Measurements from ENCODE around the gene FBXO46.
A peak's percentile ranks its signal among the peaks of the same experiment; 100 is the strongest.
"Not testable (repeated sequence)": the region's sequence is repeated elsewhere in the genome, so short reads cannot be mapped to it uniquely, and the experiment has no call there.

Gene FBXO46

DNA sequence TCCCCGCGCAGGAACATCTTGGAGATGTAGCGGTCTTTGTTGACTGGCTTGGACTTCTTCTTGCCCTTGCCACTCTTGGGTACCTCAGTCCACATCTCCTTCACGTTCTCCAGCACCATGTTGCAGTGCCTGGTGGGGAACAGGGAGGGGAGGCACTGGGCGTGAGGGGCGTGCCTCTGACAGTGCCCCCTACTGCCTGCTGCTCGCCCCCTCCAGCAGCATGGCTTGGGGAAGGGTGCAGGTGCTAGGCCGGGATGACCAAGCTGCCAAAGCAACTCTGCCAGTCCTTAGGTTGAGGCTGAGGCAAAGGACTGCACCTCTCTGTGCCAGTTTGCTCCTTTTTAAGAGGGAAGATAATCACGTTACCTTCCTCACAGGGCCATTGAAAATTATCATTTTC, 43.1 kb downstream of the FBXO46 start:
- Histone ChIP-seq H3K4me3 (no peak overlapping the region), H3K9me3 (replicated peaks in 1 of 11) (no peaks in the 10 kb centered on the region), H3K27ac (no peak overlapping the region), H3K4me2 (no peak overlapping the region), H3K9ac (no peak overlapping the region), H3K27me3 (no peaks in the 10 kb centered on the region), H4K20me1 (peaks cover 0 to 85% (median 65%) of the 10 kb centered on the region in 11 experiments; a peak in 17 of 22 replicates), H3K36me3 (peaks cover 53 to 77% (median 68%) of the 10 kb centered on the region in 11 experiments), H3K4me1 (peaks cover 10 to 12% (median 11%) of the 10 kb centered on the region in 10 experiments)
- TF ChIP-seq Cebpa-rat (IDR thresholded peaks at IDR 0.05), result no peak

DNA sequence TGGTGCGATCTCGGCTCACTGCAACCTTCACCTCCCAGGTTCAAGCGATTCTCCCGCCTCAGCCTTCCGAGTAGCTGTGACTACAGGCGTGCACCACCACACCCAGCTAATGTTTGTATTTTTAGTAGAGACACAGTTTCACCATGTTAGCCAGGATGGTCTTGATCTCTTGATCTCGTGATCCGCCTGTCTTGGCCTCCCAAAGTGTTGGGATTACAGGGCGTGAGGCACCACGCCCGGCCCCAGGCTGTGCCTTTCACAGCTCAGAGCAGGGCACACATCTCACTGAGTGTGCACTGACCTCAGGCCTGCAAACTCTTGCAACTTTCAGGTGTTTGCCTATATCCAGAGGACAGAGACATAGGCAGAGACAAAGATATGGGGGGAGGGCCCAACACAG, 45.7 kb downstream of the FBXO46 start:
- Histone ChIP-seq H3K4me1 (peaks cover 5 to 15% (median 13%) of the 10 kb centered on the region in 10 experiments), H3K36me3 (peaks cover 53 to 75% (median 68%) of the 10 kb centered on the region in 11 experiments), H4K20me1 (peaks cover 0 to 83% (median 68%) of the 10 kb centered on the region in 11 experiments; a peak in 17 of 22 replicates)
- not testable (repeated sequence) for H3K27me3 ChIP-seq; H3K4me3 ChIP-seq; H3K27ac ChIP-seq; H3K4me2 ChIP-seq; H3K9me3 ChIP-seq (replicated peaks in 1 of 11); H3K9ac ChIP-seq

DNA sequence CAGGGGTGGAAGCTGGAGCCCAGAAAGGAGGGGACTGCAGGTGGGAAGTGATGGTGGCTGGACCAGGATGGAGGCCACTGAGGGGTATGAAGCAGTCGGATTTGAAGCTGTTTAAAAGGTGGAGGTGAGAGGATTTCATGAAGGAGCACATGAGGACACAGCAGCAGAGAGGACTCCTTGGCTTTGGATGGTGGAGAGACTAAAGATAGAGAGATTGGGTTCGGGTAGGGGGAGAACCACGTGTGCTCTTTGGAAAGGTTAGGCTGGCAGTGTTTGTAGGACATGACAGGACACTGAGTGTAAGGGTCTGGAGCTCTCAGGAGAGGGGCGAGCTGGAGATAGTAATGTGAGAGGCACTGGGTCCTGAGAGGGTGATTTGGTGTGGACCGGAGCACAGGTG, 47.8 kb downstream of the FBXO46 start:
- TF ChIP-seq Cebpa-rat (IDR thresholded peaks at IDR 0.05), result no peak
- Histone ChIP-seq H3K36me3 (peaks cover 39 to 55% (median 49%) of the 10 kb centered on the region in 11 experiments), H4K20me1 (peaks cover 0 to 68% (median 58%) of the 10 kb centered on the region in 11 experiments; a peak in 17 of 22 replicates), H3K4me2 (no peak overlapping the region), H3K4me1 (peaks cover 9 to 17% (median 14%) of the 10 kb centered on the region in 10 experiments), H3K9me3 (replicated peaks in 1 of 11) (no peaks in the 10 kb centered on the region), H3K9ac (no peak overlapping the region), H3K4me3 (no peak overlapping the region), H3K27me3 (peaks cover 13 to 24% (median 20%) of the 10 kb centered on the region in 11 experiments), H3K27ac (no peak overlapping the region)

DNA sequence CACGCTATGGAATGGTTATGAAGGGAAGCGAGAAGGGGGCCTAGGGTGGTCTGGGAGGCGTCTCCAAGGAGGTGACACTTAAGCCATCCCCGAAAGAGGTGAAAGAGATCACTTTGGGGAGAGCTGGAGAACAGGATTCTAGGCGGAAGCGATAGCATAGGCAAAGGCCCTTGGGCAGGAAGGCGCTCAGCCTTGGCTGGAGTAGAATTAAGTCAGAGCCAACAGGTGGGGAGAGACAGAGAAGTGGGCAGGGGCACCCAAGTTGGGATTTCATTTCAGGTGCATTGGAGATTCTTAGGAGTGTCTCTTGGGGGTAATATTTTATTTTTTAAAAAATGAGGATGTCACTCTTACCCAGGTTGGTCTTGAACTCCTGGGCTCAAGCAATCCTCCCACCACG, 48.6 kb downstream of the FBXO46 start:
- Histone ChIP-seq H3K36me3 (peaks cover 31 to 47% (median 41%) of the 10 kb centered on the region in 11 experiments), H3K4me3 (no peak overlapping the region), H4K20me1 (peaks cover 0 to 62% (median 50%) of the 10 kb centered on the region in 11 experiments; a peak in 16 of 22 replicates), H3K4me2 (peak overlapping the region; percentile 69 to 93 (median 85)), H3K9me3 (replicated peaks in 1 of 11) (no peaks in the 10 kb centered on the region), H3K4me1 (peaks cover 12 to 22% (median 15%) of the 10 kb centered on the region in 10 experiments), H3K9ac (peak overlapping the region in 2 of 11 experiments; percentile 54 to 70; a peak in 2 of 22 replicates), H3K27me3 (peaks cover 20 to 32% (median 28%) of the 10 kb centered on the region in 11 experiments), H3K27ac (0 out of 22 replicates have a peak overlapping the region, but pooled peaks of 1 of the 11 experiments have one; percentile 21)
- no peak for TF ChIP-seq Cebpa-rat (IDR thresholded peaks at IDR 0.05)

DNA sequence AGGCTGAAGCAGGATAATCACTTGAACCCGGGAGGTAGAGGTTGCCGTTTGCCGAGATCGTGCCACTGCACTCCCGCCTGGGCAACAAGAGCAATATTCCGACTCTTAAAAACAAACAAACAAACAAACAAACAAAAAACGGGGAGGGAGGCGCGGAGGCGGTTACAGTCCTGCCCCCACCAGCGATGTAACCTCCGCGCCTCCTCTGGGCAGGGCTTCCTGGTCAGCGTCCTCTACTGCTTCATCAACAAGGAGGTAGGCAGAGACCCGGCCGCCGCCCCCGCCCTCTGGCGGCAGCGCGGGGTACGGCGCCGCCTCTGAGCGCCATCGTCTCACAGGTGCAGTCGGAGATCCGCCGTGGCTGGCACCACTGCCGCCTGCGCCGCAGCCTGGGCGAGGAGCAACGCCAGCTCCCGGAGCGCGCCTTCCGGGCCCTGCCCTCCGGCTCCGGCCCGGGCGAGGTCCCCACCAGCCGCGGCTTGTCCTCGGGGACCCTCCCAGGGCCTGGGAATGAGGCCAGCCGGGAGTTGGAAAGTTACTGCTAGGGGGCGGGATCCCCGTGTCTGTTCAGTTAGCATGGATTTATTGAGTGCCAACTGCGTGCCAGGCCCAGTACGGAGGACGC, 49.2 kb downstream of the FBXO46 start:
- Histone ChIP-seq H4K20me1 (peaks cover 0 to 56% (median 44%) of the 10 kb centered on the region in 11 experiments; a peak in 16 of 22 replicates), H3K27ac (peak overlapping the region in 4 of 11 experiments; percentile 21 to 39 (median 28); a peak in 3 of 22 replicates), H3K36me3 (peaks cover 25 to 41% (median 35%) of the 10 kb centered on the region in 11 experiments), H3K4me2 (peak overlapping the region; percentile 69 to 93 (median 85)), H3K4me1 (peaks cover 12 to 26% (median 18%) of the 10 kb centered on the region in 10 experiments), H3K27me3 (peaks cover 27 to 38% (median 34%) of the 10 kb centered on the region in 11 experiments), H3K9me3 (replicated peaks in 1 of 11) (no peaks in the 10 kb centered on the region), H3K9ac (peak overlapping the region; percentile 4 to 70 (median 54); a peak in 18 of 22 replicates), H3K4me3 (peak overlapping the region; percentile 10 to 64 (median 46); a peak in 17 of 20 replicates)
- TF ChIP-seq Cebpa-rat (IDR thresholded peaks at IDR 0.05), result no peak

DNA sequence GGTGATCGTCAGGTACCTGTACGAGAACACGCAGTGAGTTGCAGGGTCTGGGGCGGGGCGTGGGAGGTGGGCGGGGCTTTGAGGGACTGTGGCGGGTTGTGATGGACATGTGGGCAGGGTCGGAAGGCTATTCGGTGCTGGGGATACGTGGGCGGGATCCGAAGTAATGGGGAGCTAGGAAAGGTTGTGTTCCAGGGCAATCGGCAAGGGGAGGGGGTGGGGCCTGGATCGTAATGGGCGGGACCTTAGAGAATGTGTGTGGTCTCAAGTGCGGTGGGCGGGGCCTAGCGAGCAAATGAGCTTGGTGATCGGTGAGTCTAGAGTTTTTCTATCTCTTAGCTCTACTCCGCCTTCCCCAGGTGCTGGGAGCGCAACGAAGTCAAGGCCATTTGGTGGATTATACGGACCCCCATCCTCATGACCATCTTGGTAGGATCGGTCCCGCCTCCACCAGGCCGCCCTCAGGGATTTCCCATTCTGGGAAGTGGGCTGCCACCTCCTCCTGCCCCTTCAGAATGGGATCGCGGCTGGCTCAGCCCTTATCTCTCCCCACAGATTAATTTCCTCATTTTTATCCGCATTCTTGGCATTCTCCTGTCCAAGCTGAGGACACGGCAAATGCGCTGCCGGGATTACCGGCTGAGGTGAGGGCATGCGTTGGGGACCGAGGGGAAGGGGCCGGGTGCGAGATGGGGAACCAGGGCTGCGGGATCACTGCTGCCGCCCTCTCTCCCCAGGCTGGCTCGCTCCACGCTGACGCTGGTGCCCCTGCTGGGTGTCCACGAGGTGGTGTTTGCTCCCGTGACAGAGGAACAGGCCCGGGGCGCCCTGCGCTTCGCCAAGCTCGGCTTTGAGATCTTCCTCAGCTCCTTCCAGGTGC, 53.1 kb downstream of the FBXO46 start:
- Histone ChIP-seq H3K9ac (no peak overlapping the region), H3K4me3 (no peak overlapping the region), H4K20me1 (peaks cover 0 to 25% (median 10%) of the 10 kb centered on the region in 11 experiments; a peak in 10 of 22 replicates), H3K27me3 (peaks cover 52 to 74% (median 68%) of the 10 kb centered on the region in 11 experiments), H3K4me2 (peak overlapping the region in 6 of 11 experiments; percentile 12 to 48 (median 26); a peak in 10 of 22 replicates), H3K4me1 (peaks cover 12 to 28% (median 18%) of the 10 kb centered on the region in 10 experiments), H3K9me3 (replicated peaks in 1 of 11) (no peaks in the 10 kb centered on the region), H3K36me3 (peaks cover 0 to 2% (median 0%) of the 10 kb centered on the region in 11 experiments; a peak in 2 of 22 replicates), H3K27ac (no peak overlapping the region)
- no peak for TF ChIP-seq Cebpa-rat (IDR thresholded peaks at IDR 0.05)

DNA sequence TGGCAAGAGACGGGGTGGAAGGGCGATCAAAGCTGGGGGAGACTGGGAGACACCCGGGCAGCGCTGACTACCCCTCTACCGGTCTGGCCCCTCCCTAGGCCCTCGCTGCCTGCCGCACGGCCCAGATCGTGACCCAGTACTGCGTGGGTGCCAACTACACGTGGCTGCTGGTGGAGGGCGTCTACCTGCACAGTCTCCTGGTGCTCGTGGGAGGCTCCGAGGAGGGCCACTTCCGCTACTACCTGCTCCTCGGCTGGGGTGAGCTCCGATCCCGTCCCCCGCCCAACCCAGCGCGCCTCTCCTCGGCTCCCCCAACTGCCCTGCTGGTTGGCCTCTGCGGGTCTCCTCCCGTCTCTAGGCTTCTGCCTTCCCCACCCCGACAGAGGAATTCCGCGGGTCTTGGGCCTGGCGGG, 53.8 kb downstream of the FBXO46 start:
- Histone ChIP-seq H3K27me3 (peaks cover 52 to 82% (median 75%) of the 10 kb centered on the region in 11 experiments), H3K4me3 (no peak overlapping the region), H4K20me1 (peaks cover 0 to 18% (median 2%) of the 10 kb centered on the region in 11 experiments; a peak in 9 of 22 replicates), H3K9ac (no peak overlapping the region), H3K4me2 (peak overlapping the region in 7 of 11 experiments; percentile 4 to 38 (median 15); a peak in 7 of 22 replicates), H3K36me3 (no peaks in the 10 kb centered on the region), H3K27ac (no peak overlapping the region), H3K4me1 (peaks cover 10 to 27% (median 16%) of the 10 kb centered on the region in 10 experiments), H3K9me3 (replicated peaks in 1 of 11) (no peaks in the 10 kb centered on the region)
- TF ChIP-seq Cebpa-rat (IDR thresholded peaks at IDR 0.05), result no peak

DNA sequence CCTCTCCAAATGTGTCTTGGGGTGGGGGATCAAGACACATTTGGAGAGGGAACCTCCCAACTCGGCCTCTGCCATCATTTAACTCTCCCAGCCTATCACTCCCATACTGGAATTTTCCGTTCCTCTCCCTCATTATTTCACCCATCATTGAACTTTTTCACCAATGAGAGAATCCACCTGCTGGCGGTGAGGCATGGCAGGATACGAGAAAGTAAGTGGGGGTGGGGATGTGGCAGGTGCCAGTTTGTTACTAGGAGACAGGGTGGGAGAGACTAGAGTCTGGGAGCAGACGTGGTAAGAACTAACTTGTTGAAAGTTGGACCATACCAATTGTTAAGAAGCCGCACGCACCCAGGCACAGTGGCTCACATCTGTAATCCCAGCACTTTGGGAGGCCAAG, 55.8 kb downstream of the FBXO46 start:
- TF ChIP-seq Cebpa-rat (IDR thresholded peaks at IDR 0.05), result no peak
- H3K4me1 ChIP-seq, result peaks cover 0 to 18% (median 9%) of the 10 kb centered on the region in 10 experiments; a peak in 11 of 20 replicates
- no peak overlapping the region for H3K27ac ChIP-seq
- peaks cover 0 to 7% (median 0%) of the 10 kb centered on the region in 11 experiments; a peak in 2 of 22 replicates for H3K9me3 ChIP-seq (replicated peaks in 1 of 11)
- no peak overlapping the region for H3K4me3 ChIP-seq
- H3K4me2 ChIP-seq, result no peak overlapping the region
- peaks cover 0 to 14% (median 0%) of the 10 kb centered on the region in 11 experiments; a peak in 4 of 22 replicates for H4K20me1 ChIP-seq
- H3K36me3 ChIP-seq, result no peaks in the 10 kb centered on the region
- no peak overlapping the region for H3K9ac ChIP-seq
- peaks cover 65 to 99% (median 94%) of the 10 kb centered on the region in 11 experiments for H3K27me3 ChIP-seq
